ENCODE data around the gene BMPR2.

DNA sequence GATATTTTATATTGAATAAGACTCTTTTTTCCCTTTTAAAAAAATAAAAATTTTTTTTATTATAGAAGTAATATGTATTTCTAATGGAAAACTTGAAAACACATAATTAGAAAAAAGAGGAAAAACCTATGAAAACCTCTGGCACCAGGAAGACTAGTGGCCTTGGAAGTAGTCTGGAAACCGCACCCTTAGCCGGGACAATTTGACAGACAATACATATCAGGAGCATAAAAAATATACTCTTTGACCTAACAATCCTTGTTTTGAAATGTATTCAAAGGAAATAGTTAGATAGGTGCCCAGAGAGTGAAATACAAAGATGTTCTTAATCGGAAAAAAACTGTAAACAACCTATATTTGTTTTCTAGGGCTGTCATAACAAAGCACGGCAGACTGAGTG, 223.8 kb downstream of the BMPR2 start:
- TF ChIP-seq YY1 (IDR thresholded peaks at IDR 0.05; ENCODE audit: low read depth) (no peak), TEAD4 (IDR thresholded peaks at IDR 0.05) (no peak), CREB1 (IDR thresholded peaks at IDR 0.05; ENCODE audit: low read depth) (no peak), TCF12 (IDR thresholded peaks at IDR 0.05; ENCODE audit: low read depth) (no peak), CEBPB (IDR thresholded peaks at IDR 0.05) (no peak), TAF1 (IDR thresholded peaks at IDR 0.05; ENCODE audit: low read depth) (no peak), FOXM1 (IDR thresholded peaks at IDR 0.05; ENCODE audit: borderline replicate concordance, low read depth) (no peak), ZBTB7A (IDR thresholded peaks at IDR 0.05; ENCODE audit: low read depth) (no peak), EP300 (IDR thresholded peaks at IDR 0.05; ENCODE audit: borderline replicate concordance) (no peak), RAD21 (IDR thresholded peaks at IDR 0.05; ENCODE audit: low read depth) (no peak), NFIC (IDR thresholded peaks at IDR 0.05) (no peak)
- TF ChIP-seq, protein P1, sequence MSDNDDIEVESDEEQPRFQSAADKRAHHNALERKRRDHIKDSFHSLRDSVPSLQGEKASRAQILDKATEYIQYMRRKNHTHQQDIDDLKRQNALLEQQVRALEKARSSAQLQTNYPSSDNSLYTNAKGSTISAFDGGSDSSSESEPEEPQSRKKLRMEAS (IDR thresholded peaks at IDR 0.05): no peak
- TF ChIP-seq, protein P2, sequence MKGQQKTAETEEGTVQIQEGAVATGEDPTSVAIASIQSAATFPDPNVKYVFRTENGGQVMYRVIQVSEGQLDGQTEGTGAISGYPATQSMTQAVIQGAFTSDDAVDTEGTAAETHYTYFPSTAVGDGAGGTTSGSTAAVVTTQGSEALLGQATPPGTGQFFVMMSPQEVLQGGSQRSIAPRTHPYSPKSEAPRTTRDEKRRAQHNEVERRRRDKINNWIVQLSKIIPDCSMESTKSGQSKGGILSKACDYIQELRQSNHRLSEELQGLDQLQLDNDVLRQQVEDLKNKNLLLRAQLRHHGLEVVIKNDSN (IDR thresholded peaks at IDR 0.05): no peak

Measured in Ishikawa (cell line).